AG04450 (cell line): ENCODE results near the gene SLC8A3. TPM values are rescaled to one million over a fixed set of nuclear protein-coding genes. Genes with fewer than 3 reads are reported as not detected.

ENCODE experiments used
- polyA plus RNA-seq: library from polyadenylated mRNA; depleted of rRNA; stranded (reverse); fragments of >200 nt; gene quantifications from 2 replicates; pipeline ENCODE4 v1.2.3, GENCODE V29; 2011; rRNA removed

The SLC8A3 gene
- polyA plus RNA-seq, 1 experiment: not detected

Other genes with a start within 250 kb of the SLC8A3 start
- gene COX16, start 170.7 kb upstream of the SLC8A3 start, polyA plus RNA-seq: 32.6 and 42.5 TPM in 2 replicates
- 21.9 and 29.2 TPM in 2 replicates for gene SYNJ2BP, start 228.1 kb upstream of the SLC8A3 start, polyA plus RNA-seq